Thoracic aorta (tissue), 2 donors: ENCODE results near the gene MPP1. TPM values are rescaled to one million over a fixed set of nuclear protein-coding genes. Genes with fewer than 3 reads are reported as not detected.

Source experiments
- ATAC-seq: fragments of 150-250 bp; one replicate; pipeline ENCODE4 v1.8.0; 2017; ENCODE audit warnings: low read depth; ENCODE audit not compliant: insufficient number of reproducible peaks, low FRiP score
- DNase-seq: peaks from one replicate; pipeline ENCODE4 v3.0.0-alpha.2; 2020; ENCODE audit warnings: low spot score
- H3K27ac ChIP-seq, 2 donors: fragments of 200-600 bp; sonication (generic); 1 replicate in 1 of 2; 2 replicates in 1 of 2; pipeline ENCODE4 v1.5.1; 2016; ENCODE audit warnings: mild to moderate bottlenecking in 2 of 2, moderate library complexity in 2 of 2
- H3K27me3 ChIP-seq: fragments of 200-600 bp; sonication (generic); replicated peaks from 2 replicates; pipeline ENCODE4 v1.6.0; 2016; ENCODE audit warnings: mild to moderate bottlenecking; ENCODE audit not compliant: insufficient read depth
- H3K36me3 ChIP-seq: fragments of 200-600 bp; sonication (generic); one replicate; pipeline ENCODE4 v1.5.1; 2016
- H3K4me1 ChIP-seq, 2 donors: fragments of 200-600 bp; sonication (generic); 1 replicate in 1 of 2; 2 replicates in 1 of 2; pipeline versions ENCODE4 v1.5.1 to v1.6.0; 2016; ENCODE audit warnings: low read depth in 2 of 2, mild to moderate bottlenecking in 1 of 2; ENCODE audit not compliant: control insufficient read depth in 1 of 2
- H3K4me3 ChIP-seq: fragments of 200-600 bp; sonication (generic); 2 replicates; pipeline ENCODE4 v1.5.1; 2016; ENCODE audit warnings: mild to moderate bottlenecking
- H3K9me3 ChIP-seq: fragments of 200-600 bp; sonication (generic); 2 replicates; pipeline ENCODE4 v1.5.1; 2016
- CTCF ChIP-seq: fragments of 200-600 bp; sonication (generic); IDR thresholded peaks from one replicate; pipeline ENCODE4 v1.5.1; 2019; ENCODE audit warnings: antibody characterized with exemption
- total RNA-seq, 2 donors: library from RNA; depleted of rRNA; stranded (reverse); fragments of >200 nt; gene quantifications; one replicate each; pipeline versions ENCODE4 v1.1.0 to v1.2.3, GENCODE V29; 2016

The MPP1 gene
- total RNA-seq, 2 donors from 2014 or later: 42.5 to 49.5 TPM

- Histone ChIP-seq H3K27me3 (no peaks in the 10 kb centered on the region), H3K27ac (no peak overlapping the region), H3K36me3 (no peaks in the 10 kb centered on the region), H3K4me3 (no peak overlapping the region), H3K9me3 (no peaks in the 10 kb centered on the region), H3K4me1 (peaks cover 0 to 6% of the 10 kb centered on the region in 2 donors)
- TF ChIP-seq CTCF: no peak
- no peak for DNase-seq
- no peak for ATAC-seq
These were observed 19.6 kb downstream of the MPP1 start for GRCh38 chrX:154785716-154786115.

- ATAC-seq (no peak), DNase-seq (no peak)
- no peak for TF ChIP-seq CTCF
- no peak overlapping the region for H3K27ac ChIP-seq
- peaks cover 0 to 6% of the 10 kb centered on the region in 2 donors for H3K4me1 ChIP-seq
- H3K27me3 ChIP-seq: no peaks in the 10 kb centered on the region
- H3K4me3 ChIP-seq: no peak overlapping the region
- no peaks in the 10 kb centered on the region for H3K9me3 ChIP-seq
- no peaks in the 10 kb centered on the region for H3K36me3 ChIP-seq
These were observed 20.9 kb downstream of the MPP1 start for GRCh38 chrX:154784149-154784995.

- no peak overlapping the region for H3K27ac ChIP-seq
- no peak overlapping the region for H3K4me3 ChIP-seq
- no peak for ATAC-seq
- H3K36me3 ChIP-seq: peaks cover 3% of the 10 kb centered on the region
- no peak for TF ChIP-seq CTCF
- H3K27me3 ChIP-seq: no peaks in the 10 kb centered on the region
- no peak for DNase-seq
- H3K4me1 ChIP-seq: peaks cover 0 to 5% of the 10 kb centered on the region in 2 donors
- H3K9me3 ChIP-seq: no peaks in the 10 kb centered on the region
These were observed 24.3 kb downstream of the MPP1 start for GRCh38 chrX:154780968-154781367.

DNA sequence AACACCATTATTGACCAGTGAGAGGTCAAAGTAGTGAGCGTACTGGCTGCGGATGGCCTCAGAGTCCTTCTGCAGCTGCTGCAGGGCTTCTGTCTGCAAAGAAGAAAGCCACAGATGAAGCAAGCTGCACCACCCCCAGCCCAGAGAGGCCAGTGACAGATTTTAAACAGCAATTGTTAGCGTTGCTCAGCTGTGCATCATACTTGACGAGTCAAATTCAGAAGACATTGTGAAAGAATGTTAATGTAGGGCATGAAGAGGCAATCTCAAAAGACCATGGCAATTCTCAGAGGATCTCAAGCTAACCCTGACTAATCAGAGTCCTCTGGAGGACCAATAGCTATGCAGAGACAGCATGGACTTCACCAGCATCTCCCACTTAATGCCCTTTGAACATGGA, 26.0 kb downstream of the MPP1 start:
- Histone ChIP-seq H3K36me3 (peaks cover 10% of the 10 kb centered on the region), H3K9me3 (no peaks in the 10 kb centered on the region), H3K4me1 (no peaks in the 10 kb centered on the region), H3K27ac (no peak overlapping the region), H3K4me3 (no peak overlapping the region), H3K27me3 (no peaks in the 10 kb centered on the region)
- no peak for DNase-seq
- no peak for ATAC-seq
- TF ChIP-seq CTCF: no peak

- Histone ChIP-seq H3K27ac (no peak overlapping the region), H3K9me3 (no peaks in the 10 kb centered on the region), H3K4me1 (no peaks in the 10 kb centered on the region), H3K4me3 (no peak overlapping the region), H3K27me3 (no peaks in the 10 kb centered on the region), H3K36me3 (peaks cover 14% of the 10 kb centered on the region)
- no peak for TF ChIP-seq CTCF
- DNase-seq (no peak), ATAC-seq (no peak)
These were observed 28.5 kb downstream of the MPP1 start for GRCh38 chrX:154776753-154777152.
